HepG2 (cell line): Measurements from ENCODE around the gene PET100. TPM values are rescaled to one million over a fixed set of nuclear protein-coding genes. Genes with fewer than 3 reads are reported as not detected.

Experiments used
- FOSL2 ChIP-seq: sonication (generic); formaldehyde crosslinking; IDR thresholded peaks from 2 replicates; pipeline ENCODE4 v1.4.0; 2020; ENCODE audit warnings: missing genetic modification reagents
- FOXM1 ChIP-seq: sonication (generic); formaldehyde crosslinking; IDR thresholded peaks from 2 replicates; pipeline ENCODE4 v1.5.0; 2020; ENCODE audit warnings: missing genetic modification reagents
- GLI4 ChIP-seq: sonication (generic); formaldehyde crosslinking; IDR thresholded peaks from 2 replicates; pipeline ENCODE4 v1.5.1; 2020; ENCODE audit warnings: missing genetic modification reagents, mild to moderate bottlenecking, moderate library complexity, borderline replicate concordance
- KAT8 ChIP-seq: IDR thresholded peaks from 2 replicates; pipeline ENCODE4 v1.6.1; 2016; ENCODE audit warnings: missing genetic modification reagents, missing compliant biosample characterization
- KDM2A ChIP-seq: sonication (generic); formaldehyde crosslinking; IDR thresholded peaks from 2 replicates; pipeline ENCODE4 v1.4.0; 2020; ENCODE audit warnings: low read depth, missing genetic modification reagents, borderline replicate concordance
- MEIS2 ChIP-seq: sonication (generic); formaldehyde crosslinking; IDR thresholded peaks from 2 replicates; pipeline ENCODE4 v1.9.0; 2021; ENCODE audit warnings: mild to moderate bottlenecking, missing genetic modification reagents
- NFIC ChIP-seq: IDR thresholded peaks from 2 replicates; pipeline ENCODE4 v1.6.1; 2012; ENCODE audit warnings: mild to moderate bottlenecking, low read length, inconsistent platforms
- RELA ChIP-seq: sonication (generic); formaldehyde crosslinking; IDR thresholded peaks from 2 replicates; pipeline ENCODE4 v1.4.0; 2020; ENCODE audit warnings: missing genetic modification reagents
- SATB2 ChIP-seq: sonication (generic); formaldehyde crosslinking; IDR thresholded peaks from 2 replicates; pipeline ENCODE4 v1.5.0; 2020; ENCODE audit warnings: missing genetic modification reagents
- SIX1 ChIP-seq: sonication (generic); formaldehyde crosslinking; IDR thresholded peaks from 2 replicates; pipeline ENCODE4 v1.4.0; 2020; ENCODE audit warnings: missing genetic modification reagents, borderline replicate concordance
- SKI ChIP-seq: fragments of 450-650 bp; IDR thresholded peaks from one replicate; pipeline ENCODE4 v1.6.1; 2018; ENCODE audit warnings: mild to moderate bottlenecking; ENCODE audit not compliant: partially characterized antibody
- SMC3 ChIP-seq: IDR thresholded peaks from 2 replicates; pipeline ENCODE4 v1.6.1; 2011; ENCODE audit warnings: low read length, improper control_type of control experiment
- SP1 ChIP-seq, 2 experiments: fragments of 450-650 bp in 1 of 2; sonication (generic) in 1 of 2; formaldehyde crosslinking in 1 of 2; IDR thresholded peaks; 2 replicates each; pipeline versions ENCODE4 v1.4.0 to v1.6.1; 2016 to 2020; ENCODE audit warnings: missing genetic modification reagents in 1 of 2
- SP4 ChIP-seq: sonication (generic); formaldehyde crosslinking; IDR thresholded peaks from 2 replicates; pipeline ENCODE4 v1.8.1; 2023; ENCODE audit warnings: mild to moderate bottlenecking, missing genetic modification reagents
- YY1 ChIP-seq: IDR thresholded peaks from 2 replicates; pipeline ENCODE4 v1.6.1; 2011; ENCODE audit warnings: low read length, low read depth, moderate library complexity, mild to moderate bottlenecking; ENCODE audit not compliant: insufficient read depth, insufficient replicate concordance
- ZNF660 ChIP-seq: sonication (generic); formaldehyde crosslinking; IDR thresholded peaks from 2 replicates; pipeline ENCODE4 v1.5.1; 2020; ENCODE audit warnings: mild to moderate bottlenecking, low read depth, missing genetic modification reagents, borderline replicate concordance
- ZNF788 ChIP-seq: sonication (generic); formaldehyde crosslinking; IDR thresholded peaks from 2 replicates; pipeline ENCODE4 v1.5.0; 2020; ENCODE audit warnings: mild to moderate bottlenecking, missing genetic modification reagents, borderline replicate concordance
- ZSCAN9 ChIP-seq: IDR thresholded peaks from 2 replicates; pipeline ENCODE4 v1.6.1; 2016; ENCODE audit warnings: borderline replicate concordance
- polyA plus RNA-seq, 8 experiments: library from polyadenylated mRNA; depleted of rRNA in 3 of 8; stranded (reverse) in 7 of 8; unstranded in 1 of 8; fragments of >200 nt; fragmentation: Illumina TruSeq in 4 of 8; extraction: Trizol in 4 of 8; gene quantifications; 2 replicates each; pipeline versions ENCODE4 v1.2.1 to v1.2.3, GENCODE V29; 2011 to 2016; ENCODE audit warnings: low read depth in 4 of 8, missing spikeins in 1 of 8, mixed read lengths in 1 of 8; ENCODE audit not compliant: insufficient read depth in 1 of 8
- total RNA-seq, 5 experiments: library from RNA; depleted of rRNA; stranded (reverse); fragments of >200 nt; fragmentation: Illumina TruSeq; extraction: Trizol; gene quantifications; 2 replicates each; pipeline ENCODE4 v1.2.3, GENCODE V29; 2016; ENCODE audit warnings: low read depth in 1 of 5
- TF ChIP-seq, protein P1 (sequence below): sonication (generic); formaldehyde crosslinking; IDR thresholded peaks from 2 replicates; pipeline ENCODE4 v1.9.0; 2022; ENCODE audit warnings: missing genetic modification reagents, mild to moderate bottlenecking, borderline replicate concordance
- TF ChIP-seq, protein P2 (sequence below): sonication (generic); formaldehyde crosslinking; IDR thresholded peaks from 2 replicates; pipeline ENCODE4 v1.5.1; 2020; ENCODE audit warnings: mild to moderate bottlenecking, missing genetic modification reagents, moderate library complexity
- TF ChIP-seq, protein P3 (sequence below): sonication (generic); formaldehyde crosslinking; IDR thresholded peaks from 2 replicates; pipeline ENCODE4 v1.4.0; 2020; ENCODE audit warnings: missing genetic modification reagents; ENCODE audit errors: not compliant biosample characterization
- TF ChIP-seq, protein P4 (sequence below): sonication (generic); formaldehyde crosslinking; IDR thresholded peaks from 2 replicates; pipeline ENCODE4 v1.8.1; 2022; ENCODE audit warnings: mild to moderate bottlenecking, missing genetic modification reagents

The PET100 gene
- total and polyA plus RNA-seq, 2 of the 13 experiments (the other 11 are each of a cell fraction or from before 2014, with no cell fraction given), result 22.3 to 66.5 TPM

DNA sequence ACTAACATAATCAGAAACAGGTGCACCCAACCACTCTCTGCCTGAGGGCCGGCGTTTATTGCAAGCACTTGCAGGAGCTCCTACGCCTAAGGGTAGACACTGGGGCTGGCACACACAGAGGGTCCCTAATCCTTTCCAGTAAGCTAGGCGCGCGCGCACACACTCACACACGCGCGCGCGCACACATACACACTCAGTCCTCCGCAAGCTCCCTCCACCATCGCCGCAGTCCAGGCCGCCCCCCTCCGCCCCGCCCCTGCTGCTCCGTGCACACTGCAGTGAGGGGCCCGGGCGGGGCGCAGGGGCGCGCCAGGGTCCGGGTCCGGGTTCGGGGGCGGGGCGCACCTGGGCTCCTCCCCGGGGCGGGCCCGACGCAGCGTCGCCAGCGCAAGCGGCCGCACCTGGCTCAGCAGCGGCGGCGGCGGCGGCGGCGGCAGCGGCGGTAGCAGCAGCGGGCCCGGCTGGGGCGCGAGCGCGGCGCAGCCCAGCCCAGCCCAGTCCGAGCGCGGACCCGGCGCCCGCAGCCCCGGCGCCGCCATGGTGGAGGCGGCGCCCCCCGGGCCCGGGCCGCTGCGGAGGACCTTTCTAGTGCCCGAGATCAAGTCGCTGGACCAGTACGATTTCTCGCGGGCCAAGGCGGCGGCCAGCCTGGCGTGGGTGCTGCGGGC is 34.0 kb upstream of the PET100 start, which contains the start of gene CAMSAP3 (continued):
- TF ChIP-seq KDM2A (CRISPR knock-in tag), result peak; percentile 46; the same call in 1 of the 2 replicates
- TF ChIP-seq ZNF788, result no peak
- TF ChIP-seq ZNF660 (CRISPR knock-in tag), result no peak
- 0 out of 2 replicates have a peak, but pooled peaks have one; percentile 37 for TF ChIP-seq KAT8 (CRISPR knock-in tag)
- TF ChIP-seq SP1 (IDR thresholded peaks at IDR 0.05), result no peak
- peak; percentile 42; the same call in 1 of the 2 replicates for TF ChIP-seq SP1 (CRISPR knock-in tag; IDR thresholded peaks at IDR 0.05)
- no peak for TF ChIP-seq SATB2 (CRISPR knock-in tag)
- no peak for TF ChIP-seq MEIS2 (CRISPR knock-in tag)
- no peak for TF ChIP-seq RELA (CRISPR knock-in tag)
- TF ChIP-seq SKI, result no peak
- TF ChIP-seq ZSCAN9 (CRISPR knock-in tag), result no peak
- TF ChIP-seq, protein P1, sequence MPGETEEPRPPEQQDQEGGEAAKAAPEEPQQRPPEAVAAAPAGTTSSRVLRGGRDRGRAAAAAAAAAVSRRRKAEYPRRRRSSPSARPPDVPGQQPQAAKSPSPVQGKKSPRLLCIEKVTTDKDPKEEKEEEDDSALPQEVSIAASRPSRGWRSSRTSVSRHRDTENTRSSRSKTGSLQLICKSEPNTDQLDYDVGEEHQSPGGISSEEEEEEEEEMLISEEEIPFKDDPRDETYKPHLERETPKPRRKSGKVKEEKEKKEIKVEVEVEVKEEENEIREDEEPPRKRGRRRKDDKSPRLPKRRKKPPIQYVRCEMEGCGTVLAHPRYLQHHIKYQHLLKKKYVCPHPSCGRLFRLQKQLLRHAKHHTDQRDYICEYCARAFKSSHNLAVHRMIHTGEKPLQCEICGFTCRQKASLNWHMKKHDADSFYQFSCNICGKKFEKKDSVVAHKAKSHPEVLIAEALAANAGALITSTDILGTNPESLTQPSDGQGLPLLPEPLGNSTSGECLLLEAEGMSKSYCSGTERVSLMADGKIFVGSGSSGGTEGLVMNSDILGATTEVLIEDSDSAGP (CRISPR knock-in tag), result no peak
- TF ChIP-seq SP4 (CRISPR knock-in tag), result peak; percentile 71; the same call in 1 of the 2 replicates
- TF ChIP-seq YY1, result peak; percentile 46
- no peak for TF ChIP-seq FOSL2
- no peak for TF ChIP-seq GLI4
- TF ChIP-seq NFIC, result no peak
- TF ChIP-seq SMC3, result no peak
- no peak for TF ChIP-seq SIX1
- TF ChIP-seq, protein P2, sequence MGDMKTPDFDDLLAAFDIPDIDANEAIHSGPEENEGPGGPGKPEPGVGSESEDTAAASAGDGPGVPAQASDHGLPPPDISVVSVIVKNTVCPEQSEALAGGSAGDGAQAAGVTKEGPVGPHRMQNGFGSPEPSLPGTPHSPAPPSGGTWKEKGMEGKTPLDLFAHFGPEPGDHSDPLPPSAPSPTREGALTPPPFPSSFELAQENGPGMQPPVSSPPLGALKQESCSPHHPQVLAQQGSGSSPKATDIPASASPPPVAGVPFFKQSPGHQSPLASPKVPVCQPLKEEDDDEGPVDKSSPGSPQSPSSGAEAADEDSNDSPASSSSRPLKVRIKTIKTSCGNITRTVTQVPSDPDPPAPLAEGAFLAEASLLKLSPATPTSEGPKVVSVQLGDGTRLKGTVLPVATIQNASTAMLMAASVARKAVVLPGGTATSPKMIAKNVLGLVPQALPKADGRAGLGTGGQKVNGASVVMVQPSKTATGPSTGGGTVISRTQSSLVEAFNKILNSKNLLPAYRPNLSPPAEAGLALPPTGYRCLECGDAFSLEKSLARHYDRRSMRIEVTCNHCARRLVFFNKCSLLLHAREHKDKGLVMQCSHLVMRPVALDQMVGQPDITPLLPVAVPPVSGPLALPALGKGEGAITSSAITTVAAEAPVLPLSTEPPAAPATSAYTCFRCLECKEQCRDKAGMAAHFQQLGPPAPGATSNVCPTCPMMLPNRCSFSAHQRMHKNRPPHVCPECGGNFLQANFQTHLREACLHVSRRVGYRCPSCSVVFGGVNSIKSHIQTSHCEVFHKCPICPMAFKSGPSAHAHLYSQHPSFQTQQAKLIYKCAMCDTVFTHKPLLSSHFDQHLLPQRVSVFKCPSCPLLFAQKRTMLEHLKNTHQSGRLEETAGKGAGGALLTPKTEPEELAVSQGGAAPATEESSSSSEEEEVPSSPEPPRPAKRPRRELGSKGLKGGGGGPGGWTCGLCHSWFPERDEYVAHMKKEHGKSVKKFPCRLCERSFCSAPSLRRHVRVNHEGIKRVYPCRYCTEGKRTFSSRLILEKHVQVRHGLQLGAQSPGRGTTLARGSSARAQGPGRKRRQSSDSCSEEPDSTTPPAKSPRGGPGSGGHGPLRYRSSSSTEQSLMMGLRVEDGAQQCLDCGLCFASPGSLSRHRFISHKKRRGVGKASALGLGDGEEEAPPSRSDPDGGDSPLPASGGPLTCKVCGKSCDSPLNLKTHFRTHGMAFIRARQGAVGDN, result peak; percentile 28; the same call in 1 of the 2 replicates
- TF ChIP-seq, protein P3, sequence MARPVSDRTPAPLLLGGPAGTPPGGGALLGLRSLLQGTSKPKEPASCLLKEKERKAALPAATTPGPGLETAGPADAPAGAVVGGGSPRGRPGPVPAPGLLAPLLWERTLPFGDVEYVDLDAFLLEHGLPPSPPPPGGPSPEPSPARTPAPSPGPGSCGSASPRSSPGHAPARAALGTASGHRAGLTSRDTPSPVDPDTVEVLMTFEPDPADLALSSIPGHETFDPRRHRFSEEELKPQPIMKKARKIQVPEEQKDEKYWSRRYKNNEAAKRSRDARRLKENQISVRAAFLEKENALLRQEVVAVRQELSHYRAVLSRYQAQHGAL, result no peak
- TF ChIP-seq FOXM1 (CRISPR knock-in tag), result no peak
- TF ChIP-seq, protein P4, sequence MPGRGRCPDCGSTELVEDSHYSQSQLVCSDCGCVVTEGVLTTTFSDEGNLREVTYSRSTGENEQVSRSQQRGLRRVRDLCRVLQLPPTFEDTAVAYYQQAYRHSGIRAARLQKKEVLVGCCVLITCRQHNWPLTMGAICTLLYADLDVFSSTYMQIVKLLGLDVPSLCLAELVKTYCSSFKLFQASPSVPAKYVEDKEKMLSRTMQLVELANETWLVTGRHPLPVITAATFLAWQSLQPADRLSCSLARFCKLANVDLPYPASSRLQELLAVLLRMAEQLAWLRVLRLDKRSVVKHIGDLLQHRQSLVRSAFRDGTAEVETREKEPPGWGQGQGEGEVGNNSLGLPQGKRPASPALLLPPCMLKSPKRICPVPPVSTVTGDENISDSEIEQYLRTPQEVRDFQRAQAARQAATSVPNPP (CRISPR knock-in tag), result no peak
